GM10847 (cell line): Measurements from ENCODE around the gene HMG20A.

Experiments used
- POLR2A ChIP-seq: IDR thresholded peaks from 2 replicates; pipeline ENCODE4 v1.6.1; 2011; ENCODE audit not compliant: insufficient read length; ENCODE audit errors: extremely low read depth

HMG20A gene

DNA sequence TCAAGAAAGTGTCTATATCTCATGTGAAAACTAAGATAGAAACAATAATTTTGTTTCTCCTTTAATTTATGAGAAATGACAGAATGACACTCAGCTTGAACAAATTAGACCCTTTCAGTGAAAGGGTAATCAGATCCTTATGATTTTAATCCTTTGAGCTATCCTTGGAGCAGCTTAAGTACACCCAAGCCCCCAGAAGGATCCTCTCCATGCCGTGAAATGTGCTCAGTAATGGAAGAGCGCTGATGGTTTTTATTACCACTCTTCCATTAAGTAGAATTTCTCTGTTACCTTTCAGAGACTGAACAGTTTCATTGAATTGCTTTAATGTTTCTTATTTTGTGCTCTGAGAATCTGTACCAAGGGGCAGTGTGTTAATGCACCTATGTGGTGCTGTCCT, 54.3 kb downstream of the HMG20A start:
- TF ChIP-seq POLR2A = no peak

DNA sequence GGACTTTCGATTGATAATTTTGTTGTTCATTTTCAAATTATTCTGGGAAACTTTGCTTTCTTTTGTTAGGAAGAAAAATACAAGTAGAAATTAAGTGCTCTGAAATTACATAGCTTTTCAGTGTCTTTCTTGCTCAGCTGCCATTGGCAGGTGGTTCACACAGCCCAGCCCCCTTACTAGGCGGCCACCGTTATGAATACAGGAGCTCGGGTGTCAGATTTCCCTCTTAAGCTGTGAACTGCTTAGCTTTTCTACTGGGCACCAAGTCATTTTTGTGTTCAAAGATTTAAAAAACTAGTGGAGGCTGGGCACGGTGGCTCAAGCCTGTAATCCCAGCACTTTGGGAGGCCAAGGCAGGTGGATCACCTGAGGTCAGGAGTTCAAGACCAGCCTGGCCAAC, 55.2 kb downstream of the HMG20A start:
- no peak for TF ChIP-seq POLR2A

DNA sequence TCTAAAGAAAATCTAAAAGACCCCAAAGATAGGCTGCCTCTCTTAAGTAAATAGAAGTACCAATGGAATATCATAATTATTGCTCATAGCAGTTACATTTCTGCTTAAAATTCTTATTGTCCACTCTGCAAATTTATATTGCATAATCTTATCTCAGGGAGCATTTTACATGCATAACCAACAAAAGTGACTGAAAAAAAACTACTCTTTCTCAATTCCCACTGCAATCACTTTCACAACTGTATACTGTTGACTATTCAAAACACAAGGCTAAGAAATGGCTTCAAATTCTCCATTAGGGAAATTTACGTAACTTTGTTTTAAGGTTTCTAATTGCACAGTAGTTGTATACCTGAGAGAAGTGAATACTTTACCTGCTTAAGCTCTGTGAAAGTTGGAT, 56.3 kb downstream of the HMG20A start:
- no peak for TF ChIP-seq POLR2A

DNA sequence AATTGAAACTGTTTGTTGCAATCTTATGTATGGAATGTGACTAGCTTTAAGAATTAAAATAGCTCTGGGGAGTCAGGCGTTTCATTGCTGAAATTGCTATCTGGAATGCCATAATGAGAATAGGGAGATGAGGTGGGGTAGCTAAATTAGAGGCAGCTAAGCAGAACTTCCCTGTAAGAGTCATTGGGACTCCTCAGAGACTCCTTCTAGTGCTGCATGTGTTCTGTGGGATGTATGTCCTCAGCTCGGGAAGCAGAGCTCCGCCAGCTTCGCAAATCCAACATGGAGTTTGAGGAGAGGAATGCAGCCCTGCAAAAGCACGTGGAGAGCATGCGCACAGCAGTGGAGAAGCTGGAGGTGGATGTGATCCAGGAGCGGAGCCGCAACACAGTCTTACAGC, 57.4 kb downstream of the HMG20A start:
- no peak for TF ChIP-seq POLR2A

DNA sequence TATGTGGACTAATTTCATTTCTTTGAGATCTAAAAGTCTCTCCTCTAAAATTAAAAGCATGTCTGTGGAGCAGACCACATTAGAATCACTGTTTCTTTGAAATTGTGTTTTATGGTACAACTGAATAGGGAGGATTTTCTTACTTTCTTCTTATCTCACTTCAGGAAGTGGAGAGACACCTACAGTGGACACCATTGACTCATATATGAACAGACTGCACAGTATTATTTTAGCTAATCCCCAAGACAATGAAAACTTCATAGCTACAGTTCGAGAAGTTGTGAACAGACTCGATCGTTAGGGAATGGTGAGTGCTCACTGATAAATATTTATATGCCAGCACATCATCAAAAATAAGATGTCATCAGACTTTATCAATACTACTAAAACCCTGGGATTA, 58.3 kb downstream of the HMG20A start:
- no peak for TF ChIP-seq POLR2A

DNA sequence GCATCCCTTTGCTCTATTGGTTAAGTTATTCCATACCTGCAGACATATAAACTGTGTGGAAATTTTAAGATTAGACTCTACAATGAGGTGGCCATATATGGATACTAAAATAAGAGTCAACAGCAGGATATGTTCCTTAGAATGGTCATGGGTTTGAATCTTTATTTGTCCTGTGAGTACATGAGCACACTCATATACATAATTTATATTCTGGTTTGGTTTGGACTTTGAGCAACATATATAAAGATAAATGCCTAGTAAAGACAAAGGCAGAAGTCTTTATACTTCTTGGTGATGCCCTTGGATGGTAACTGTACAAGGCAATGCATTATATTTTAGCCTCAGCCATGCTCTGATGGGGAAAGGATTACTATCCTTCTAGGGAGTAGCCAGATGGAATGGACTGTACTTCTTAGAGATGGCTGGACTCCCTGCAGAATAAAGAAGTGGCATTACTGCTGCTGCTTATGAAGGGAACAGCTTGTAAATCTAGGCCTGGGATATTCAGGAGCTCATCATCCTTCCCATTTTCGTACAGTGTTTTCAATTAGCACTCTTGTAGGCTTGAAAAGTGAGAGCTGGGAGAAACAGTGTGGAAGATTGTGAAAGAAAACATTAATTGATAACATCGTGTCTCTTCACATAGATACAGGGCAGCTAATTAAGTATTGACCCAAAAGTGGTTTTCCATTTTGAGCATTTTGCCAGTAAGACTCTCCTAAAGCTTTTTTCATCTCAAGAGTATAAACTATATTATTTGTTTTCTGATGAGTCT, 60.4 kb downstream of the HMG20A start:
- no peak for TF ChIP-seq POLR2A

DNA sequence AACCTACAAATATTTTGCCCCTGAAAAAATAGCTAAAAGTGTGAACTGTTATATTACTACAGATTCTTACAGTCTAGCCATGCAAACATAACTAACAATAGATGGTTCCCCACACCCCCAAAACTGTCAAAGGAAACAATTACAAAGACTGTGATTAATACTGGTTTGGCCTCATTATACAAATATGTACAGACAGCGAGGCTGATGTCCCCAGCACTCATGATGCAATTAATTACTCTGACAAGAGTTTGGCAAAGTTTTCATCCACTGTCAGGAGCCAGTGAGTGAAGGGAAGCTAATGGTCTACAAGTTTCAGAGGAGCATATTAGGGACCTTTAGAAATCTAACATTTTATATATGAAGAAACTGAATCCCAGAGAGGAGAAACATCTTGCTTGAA, 61.0 kb downstream of the HMG20A start:
- TF ChIP-seq POLR2A = no peak

DNA sequence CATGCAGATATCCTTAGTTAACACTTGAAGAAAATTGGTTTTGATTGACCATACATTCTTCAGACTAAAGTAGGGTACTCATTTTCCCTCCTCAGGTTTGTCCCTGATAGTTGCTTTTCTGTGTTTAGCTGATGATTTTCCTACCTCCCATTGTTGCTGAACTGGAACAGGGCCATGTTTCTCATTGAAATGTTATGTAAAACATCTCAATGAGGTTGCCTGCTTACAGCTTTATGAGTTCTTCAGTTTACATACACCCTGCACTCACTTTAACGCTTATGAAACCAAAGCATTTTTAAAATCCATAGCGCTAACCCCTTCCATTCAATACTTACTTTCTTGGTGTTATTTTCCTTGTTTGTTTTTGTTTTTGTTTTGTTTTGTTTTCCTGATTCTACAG, 61.9 kb downstream of the HMG20A start:
- no peak for TF ChIP-seq POLR2A

DNA sequence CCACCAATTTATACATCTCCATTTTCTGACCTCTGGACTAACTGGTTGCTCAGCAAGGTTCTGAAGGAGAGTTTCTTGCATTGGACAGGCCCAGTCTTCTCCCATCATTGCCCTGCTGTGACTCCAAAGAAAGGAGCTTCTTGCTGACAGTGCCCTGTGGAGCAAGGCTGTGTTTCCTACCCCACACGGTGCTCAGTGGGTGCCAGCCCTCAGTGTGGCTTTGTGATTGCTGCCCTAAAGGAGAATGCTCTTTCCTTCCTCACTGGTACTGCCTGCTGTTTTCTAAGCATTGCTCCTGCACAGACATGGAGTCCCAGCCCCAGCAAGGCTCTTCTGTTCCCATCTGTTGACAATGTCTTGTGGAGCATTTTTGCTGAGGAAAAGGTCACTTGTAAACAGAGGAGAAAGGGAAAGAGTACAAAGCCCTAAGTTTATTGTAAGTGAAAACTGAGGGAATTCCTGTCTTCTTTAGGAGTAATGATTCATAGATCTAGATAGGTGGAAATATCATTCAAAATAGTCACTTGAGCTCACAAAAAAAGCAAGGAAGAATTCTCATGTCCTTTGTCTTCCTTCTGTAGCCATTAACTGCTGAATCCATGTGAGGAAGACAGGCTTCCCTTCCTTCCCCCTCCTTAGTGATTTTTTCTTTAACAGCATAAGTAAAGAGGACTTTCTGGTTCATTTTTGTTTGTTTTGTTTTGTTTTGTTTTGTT, 62.9 kb downstream of the HMG20A start:
- no peak for TF ChIP-seq POLR2A

DNA sequence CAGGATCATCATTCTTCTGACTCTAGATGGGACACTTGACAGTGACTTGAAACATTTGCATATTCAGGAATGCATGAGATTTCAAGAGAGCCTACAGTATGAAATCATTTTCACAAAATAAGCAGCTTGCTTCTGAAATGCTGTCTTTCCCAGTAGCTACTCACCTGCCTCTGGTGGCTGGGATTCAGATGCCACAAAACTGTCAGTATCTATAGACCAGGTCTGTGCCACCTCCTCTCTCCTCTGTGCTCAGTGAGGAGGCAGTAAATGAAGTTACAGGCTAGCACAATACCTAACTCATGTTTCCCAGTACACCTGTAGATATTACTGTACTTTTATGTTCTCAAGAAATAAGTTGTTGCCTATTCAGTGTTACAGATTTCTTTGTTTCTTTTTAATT, 64.3 kb downstream of the HMG20A start:
- TF ChIP-seq POLR2A = no peak

DNA sequence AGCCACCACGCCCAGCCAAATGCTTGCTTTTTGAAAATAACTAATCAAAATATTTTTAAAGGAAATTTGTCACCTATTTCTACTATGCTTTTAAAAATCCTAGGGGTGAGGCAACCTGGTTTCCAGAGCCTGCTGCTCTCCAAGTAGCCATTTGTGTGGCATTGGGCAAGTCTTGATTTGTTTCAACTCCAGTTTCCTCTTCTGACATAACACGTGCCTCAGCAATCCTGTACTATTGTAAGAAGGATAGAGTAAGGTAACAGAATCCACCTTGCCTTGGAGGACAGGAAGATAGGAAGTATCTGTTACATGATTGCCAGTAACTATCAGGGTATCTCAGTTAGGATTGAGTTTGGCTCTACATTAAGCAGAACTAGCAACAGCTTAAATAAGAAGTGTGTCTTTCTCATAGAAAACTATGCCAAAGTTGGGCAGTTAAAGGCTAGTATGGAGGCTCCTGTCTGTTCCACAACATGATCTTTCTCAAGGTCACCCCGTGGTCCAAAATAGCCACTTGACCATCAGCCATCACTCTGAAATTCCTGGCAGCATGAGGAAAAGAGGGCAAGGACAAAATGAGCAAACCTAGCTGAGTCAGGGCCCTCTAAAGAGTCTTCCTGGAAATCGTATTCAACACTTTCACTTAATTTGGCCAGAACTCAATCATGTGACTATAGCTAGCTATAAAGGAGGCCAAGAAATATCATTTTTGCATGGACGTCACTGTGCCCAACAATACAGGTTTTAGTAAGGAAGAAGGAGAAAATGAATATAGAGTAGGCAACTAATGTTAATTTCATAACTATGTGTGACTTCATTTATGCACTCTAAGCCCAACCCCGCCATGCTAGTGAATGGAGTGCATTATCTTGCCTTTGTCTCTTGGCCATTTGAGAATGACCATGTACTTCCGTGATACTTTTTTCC, 66.1 kb downstream of the HMG20A start:
- no peak for TF ChIP-seq POLR2A

DNA sequence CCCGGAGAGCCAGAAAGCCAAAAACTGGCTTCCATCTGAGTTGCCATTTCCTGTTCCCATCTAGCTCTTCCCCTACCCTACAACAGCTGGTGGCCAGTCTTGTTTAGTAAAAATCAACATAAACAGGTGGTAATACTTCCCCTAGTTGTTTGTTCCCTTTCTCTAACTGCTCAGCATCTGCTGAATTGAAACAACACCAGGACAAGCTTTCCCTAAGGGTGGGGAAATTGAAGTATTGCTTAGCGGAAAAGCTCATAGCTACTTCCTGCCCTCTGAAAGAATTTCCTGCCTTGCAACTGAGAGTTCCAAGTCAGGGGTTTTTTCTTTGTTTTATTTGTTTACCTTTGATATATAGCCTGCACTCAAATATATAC, 66.8 kb downstream of the HMG20A start:
- TF ChIP-seq POLR2A = no peak

DNA sequence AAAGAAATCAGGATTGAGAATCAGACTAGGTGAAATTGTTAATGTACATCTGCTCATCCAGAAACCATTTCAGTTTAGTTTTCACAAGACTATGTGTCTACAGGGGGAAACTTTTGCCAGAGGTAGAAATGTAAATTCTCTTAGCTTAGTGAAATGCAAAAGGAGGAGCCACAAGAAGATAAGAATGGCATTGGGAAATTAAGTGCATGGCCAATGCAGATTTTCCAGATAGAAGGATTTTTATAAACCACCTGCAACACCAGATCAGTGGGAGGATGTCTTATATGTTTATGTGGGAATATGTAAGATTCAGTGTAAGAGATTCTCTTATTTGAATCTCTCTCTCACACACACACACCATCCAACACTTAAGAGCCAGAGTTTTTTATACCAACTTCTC, 67.2 kb downstream of the HMG20A start:
- no peak for TF ChIP-seq POLR2A

DNA sequence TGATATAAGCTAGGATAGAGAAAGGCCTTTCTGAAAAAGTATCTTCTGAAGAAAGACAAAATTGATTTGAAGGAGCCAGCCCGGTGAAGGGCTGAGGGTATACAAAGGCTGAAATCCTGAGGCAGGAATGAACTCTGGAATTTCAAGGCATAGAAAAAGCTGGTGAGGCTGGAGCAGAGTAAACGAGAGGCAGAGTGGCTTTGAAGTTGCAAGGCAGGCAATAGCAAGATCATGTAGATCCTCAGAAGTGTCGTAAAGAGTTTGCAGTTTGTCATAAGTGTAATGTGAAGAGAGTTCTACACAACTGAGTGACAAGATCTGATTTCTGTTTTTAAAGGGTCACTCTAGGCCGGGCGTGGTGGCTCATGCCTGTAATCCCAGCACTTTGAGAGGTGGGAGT, 69.0 kb downstream of the HMG20A start:
- no peak for TF ChIP-seq POLR2A

DNA sequence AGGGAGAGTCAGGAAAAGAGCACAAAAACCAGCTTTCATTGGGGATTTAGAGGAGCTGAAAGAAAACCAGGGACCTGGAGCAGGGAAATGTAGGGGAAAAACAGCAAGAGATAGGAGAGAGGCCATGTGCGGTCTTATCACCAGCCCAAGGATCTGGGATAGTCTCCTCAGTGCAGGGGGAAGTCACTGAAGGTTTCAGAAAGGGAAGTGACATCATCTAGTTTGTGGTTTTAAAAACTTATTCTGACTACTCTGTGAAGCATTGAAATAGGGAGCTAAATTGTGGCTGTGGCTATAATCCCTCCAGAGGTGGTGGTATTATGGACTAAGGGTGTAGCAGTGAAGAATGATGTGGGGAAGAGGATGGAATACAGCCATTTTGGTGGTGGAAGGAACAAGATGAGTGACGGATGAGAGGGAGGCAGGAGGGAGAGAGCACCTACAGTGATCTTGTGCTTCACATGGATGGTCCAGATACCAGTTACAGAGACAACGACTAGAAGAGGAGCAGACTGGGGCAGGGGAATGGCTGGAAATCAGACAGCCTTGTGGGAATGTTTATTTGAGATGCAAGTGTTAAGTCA, 72.7 kb downstream of the HMG20A start:
- TF ChIP-seq POLR2A = no peak
